ENCODE data around the gene CXorf58. TPM values are rescaled to one million over a fixed set of nuclear protein-coding genes. Genes with fewer than 3 reads are reported as not detected.
A peak's percentile ranks its signal among the peaks of the same experiment; 100 is the strongest.

The CXorf58 gene
- total RNA-seq, 4 donors from 2014 or later = 0.15 TPM; not detected in 3

- 75 to 80% methylated on average over 1 to 3 of the region's 4 CpGs for WGBS, 2 donors (ENCODE audit: low coverage in 1 of 2)
- Histone ChIP-seq H3K27ac (no peak overlapping the region), H3K27me3 (no peaks in the 10 kb centered on the region), H3K4me1 (no peaks in the 10 kb centered on the region), H3K36me3 (no peaks in the 10 kb centered on the region), H3K4me3 (no peak overlapping the region), H3K9me3 (no peaks in the 10 kb centered on the region)
- TF ChIP-seq EP300 (IDR thresholded peaks at IDR 0.05) = no peak
- no peak for ATAC-seq
These were observed 18.2 kb downstream of the CXorf58 start for GRCh38 chrX:23926015-23926414.

GRCh38 chrX:23930894-23931604 is 23.2 kb downstream of the CXorf58 start:
- H3K4me3 ChIP-seq = no peak overlapping the region
- H3K9me3 ChIP-seq = no peaks in the 10 kb centered on the region
- H3K4me1 ChIP-seq = no peaks in the 10 kb centered on the region
- 17 to 49% methylated on average over 1 to 2 of the region's 2 CpGs for WGBS, 2 donors (ENCODE audit: low coverage in 1 of 2)
- H3K27me3 ChIP-seq = no peaks in the 10 kb centered on the region
- H3K36me3 ChIP-seq = no peaks in the 10 kb centered on the region
- no peak for ATAC-seq
- H3K27ac ChIP-seq = no peak overlapping the region
- TF ChIP-seq EP300 (IDR thresholded peaks at IDR 0.05) = no peak
- TF ChIP-seq CTCF (IDR thresholded peaks at IDR 0.05) = no peak

- no peak for ATAC-seq
- no peak overlapping the region for H3K4me3 ChIP-seq
- no peaks in the 10 kb centered on the region for H3K36me3 ChIP-seq
- H3K4me1 ChIP-seq = no peaks in the 10 kb centered on the region
- no peaks in the 10 kb centered on the region for H3K27me3 ChIP-seq
- H3K9me3 ChIP-seq = no peaks in the 10 kb centered on the region
- 0 to 36% methylated on average over 1 of the region's 1 CpG for WGBS, 2 donors (ENCODE audit: low coverage in 1 of 2)
- no peak for TF ChIP-seq POLR2A (IDR thresholded peaks at IDR 0.05)
- TF ChIP-seq POLR2AphosphoS5 (IDR thresholded peaks at IDR 0.05) = peak; percentile 12
- no peak for TF ChIP-seq EP300 (IDR thresholded peaks at IDR 0.05)
- H3K27ac ChIP-seq = no peak overlapping the region
These were observed 24.2 kb downstream of the CXorf58 start for GRCh38 chrX:23932046-23932445.

GRCh38 chrX:23935106-23935505 is 27.3 kb downstream of the CXorf58 start:
- Histone ChIP-seq H3K36me3 (no peaks in the 10 kb centered on the region), H3K27me3 (no peaks in the 10 kb centered on the region), H3K4me3 (no peak overlapping the region), H3K4me1 (no peaks in the 10 kb centered on the region), H3K27ac (no peak overlapping the region), H3K9me3 (no peaks in the 10 kb centered on the region)
- TF ChIP-seq POLR2A (IDR thresholded peaks at IDR 0.05) (no peak), EP300 (IDR thresholded peaks at IDR 0.05) (no peak), CTCF (IDR thresholded peaks at IDR 0.05) (no peak)
- WGBS, 2 donors (ENCODE audit: low coverage in 1 of 2) = 44 to 78% methylated on average over 9 to 10 of the region's 11 CpGs
- ATAC-seq = no peak

- WGBS, 2 donors (ENCODE audit: low coverage in 1 of 2) = 0 to 13% methylated on average over 1 of the region's 1 CpG
- Histone ChIP-seq H3K9me3 (no peaks in the 10 kb centered on the region), H3K27me3 (no peaks in the 10 kb centered on the region), H3K36me3 (no peaks in the 10 kb centered on the region), H3K27ac (no peak overlapping the region), H3K4me1 (no peaks in the 10 kb centered on the region), H3K4me3 (no peak overlapping the region)
- ATAC-seq = no peak
- TF ChIP-seq CTCF (IDR thresholded peaks at IDR 0.05) (no peak), POLR2A (IDR thresholded peaks at IDR 0.05) (no peak), EP300 (IDR thresholded peaks at IDR 0.05) (no peak), POLR2AphosphoS5 (IDR thresholded peaks at IDR 0.05) (no peak)
These were observed 28.4 kb downstream of the CXorf58 start for GRCh38 chrX:23936180-23936579.

GRCh38 chrX:23937100-23937499 is 29.3 kb downstream of the CXorf58 start:
- no peak for ATAC-seq
- no peaks in the 10 kb centered on the region for H3K27me3 ChIP-seq
- WGBS, 2 donors (ENCODE audit: low coverage in 1 of 2) = 63 to 100% methylated on average over 1 to 3 of the region's 4 CpGs
- H3K27ac ChIP-seq = no peak overlapping the region
- no peak overlapping the region for H3K4me3 ChIP-seq
- H3K36me3 ChIP-seq = no peaks in the 10 kb centered on the region
- H3K9me3 ChIP-seq = no peaks in the 10 kb centered on the region
- no peak for TF ChIP-seq EP300 (IDR thresholded peaks at IDR 0.05)
- no peak for TF ChIP-seq POLR2AphosphoS5 (IDR thresholded peaks at IDR 0.05)
- H3K4me1 ChIP-seq = no peaks in the 10 kb centered on the region
